WI38 (cell line): Measurements from ENCODE around the gene TPI1.
A peak's percentile ranks its signal among the peaks of the same experiment; 100 is the strongest.
"Not testable (repeated sequence)": the region's sequence is repeated elsewhere in the genome, so short reads cannot be mapped to it uniquely, and the experiment has no call there.

Source experiments
- H3K4me3 ChIP-seq: 2 replicates; pipeline ENCODE4 v1.5.1; 2011; ENCODE audit warnings: low read depth, mild to moderate bottlenecking, control low read depth, low read length
- TF ChIP-seq, protein P1 (sequence below): IDR thresholded peaks from 2 replicates; pipeline ENCODE4 v1.5.1; 2012; ENCODE audit warnings: low read depth, mild to moderate bottlenecking, control low read depth, low read length

Gene TPI1

DNA sequence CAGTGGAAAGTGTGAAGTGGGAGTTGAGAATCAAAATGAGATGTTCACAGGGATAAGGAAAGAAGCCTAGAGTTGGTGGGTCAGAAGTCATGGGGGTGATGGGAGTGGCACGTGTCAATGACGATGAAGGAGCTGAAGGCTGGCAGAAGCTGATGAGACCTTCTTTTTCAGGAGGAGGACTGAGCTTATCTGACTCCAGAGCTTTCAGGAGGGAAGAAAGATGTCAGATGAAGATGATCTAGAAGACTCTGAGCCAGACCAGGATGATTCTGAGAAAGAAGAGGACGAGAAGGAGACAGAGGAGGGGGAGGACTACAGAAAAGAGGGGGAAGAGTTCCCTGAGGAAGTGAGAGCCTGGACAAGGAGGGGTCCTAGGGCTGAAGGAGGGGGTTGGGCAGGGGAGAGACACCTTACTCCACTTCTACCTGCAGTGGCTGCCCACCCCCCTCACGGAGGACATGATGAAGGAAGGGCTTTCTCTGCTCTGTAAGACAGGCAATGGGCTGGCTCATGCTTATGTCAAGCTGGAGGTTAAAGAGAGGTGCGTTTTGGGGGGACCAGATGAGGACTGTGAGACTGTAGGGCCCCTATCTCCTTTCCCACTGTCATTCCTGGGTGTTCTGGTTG, 38.2 kb downstream of the TPI1 start:
- TF ChIP-seq, protein P1, sequence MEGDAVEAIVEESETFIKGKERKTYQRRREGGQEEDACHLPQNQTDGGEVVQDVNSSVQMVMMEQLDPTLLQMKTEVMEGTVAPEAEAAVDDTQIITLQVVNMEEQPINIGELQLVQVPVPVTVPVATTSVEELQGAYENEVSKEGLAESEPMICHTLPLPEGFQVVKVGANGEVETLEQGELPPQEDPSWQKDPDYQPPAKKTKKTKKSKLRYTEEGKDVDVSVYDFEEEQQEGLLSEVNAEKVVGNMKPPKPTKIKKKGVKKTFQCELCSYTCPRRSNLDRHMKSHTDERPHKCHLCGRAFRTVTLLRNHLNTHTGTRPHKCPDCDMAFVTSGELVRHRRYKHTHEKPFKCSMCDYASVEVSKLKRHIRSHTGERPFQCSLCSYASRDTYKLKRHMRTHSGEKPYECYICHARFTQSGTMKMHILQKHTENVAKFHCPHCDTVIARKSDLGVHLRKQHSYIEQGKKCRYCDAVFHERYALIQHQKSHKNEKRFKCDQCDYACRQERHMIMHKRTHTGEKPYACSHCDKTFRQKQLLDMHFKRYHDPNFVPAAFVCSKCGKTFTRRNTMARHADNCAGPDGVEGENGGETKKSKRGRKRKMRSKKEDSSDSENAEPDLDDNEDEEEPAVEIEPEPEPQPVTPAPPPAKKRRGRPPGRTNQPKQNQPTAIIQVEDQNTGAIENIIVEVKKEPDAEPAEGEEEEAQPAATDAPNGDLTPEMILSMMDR = no peak
- peak overlapping the region; percentile 70 for H3K4me3 ChIP-seq

GRCh38 chr12:6908141-6908540, 40.8 kb downstream of the TPI1 start:
- not testable (repeated sequence) for H3K4me3 ChIP-seq

- TF ChIP-seq, protein P1 = no peak
- H3K4me3 ChIP-seq = no peak overlapping the region
Measured at GRCh38 chr12:6909421-6910145, 42.3 kb downstream of the TPI1 start.

DNA sequence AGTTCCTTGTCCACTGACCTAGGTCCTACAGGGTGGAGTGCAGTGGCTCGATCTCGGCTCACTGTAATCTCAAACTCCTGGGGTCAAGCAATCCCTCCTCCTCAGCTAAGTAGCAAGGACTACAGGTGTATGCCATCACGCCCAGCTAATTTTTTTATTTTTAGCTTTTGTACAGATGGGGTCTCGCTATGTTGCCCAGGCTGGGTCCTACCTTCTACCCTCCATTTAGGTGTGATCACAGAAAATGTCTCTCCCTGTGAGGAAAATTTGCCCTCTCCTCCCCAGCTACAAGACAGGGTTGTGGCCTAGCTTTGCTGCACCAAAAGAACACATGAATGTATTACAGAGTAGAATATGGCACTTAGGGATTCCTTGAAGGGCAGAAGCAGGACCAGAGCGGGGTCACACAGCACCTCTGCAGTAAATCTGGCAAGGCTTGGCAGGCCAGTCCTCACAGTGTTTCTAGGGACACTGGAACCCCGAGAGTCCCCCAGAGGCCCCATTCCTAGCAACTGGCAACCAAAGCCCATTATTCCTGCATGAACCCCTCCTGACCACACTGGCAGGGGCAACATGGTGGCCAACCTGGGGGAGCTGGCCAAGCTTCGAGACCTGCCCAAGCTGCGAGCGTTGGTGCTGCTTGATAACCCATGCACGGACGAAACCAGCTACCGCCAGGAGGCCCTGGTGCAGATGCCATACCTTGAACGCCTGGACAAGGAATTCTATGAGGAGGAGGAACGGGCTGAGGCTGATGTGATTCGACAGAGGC, 45.0 kb downstream of the TPI1 start:
- no peak overlapping the region for H3K4me3 ChIP-seq
- TF ChIP-seq, protein P1 = no peak

DNA sequence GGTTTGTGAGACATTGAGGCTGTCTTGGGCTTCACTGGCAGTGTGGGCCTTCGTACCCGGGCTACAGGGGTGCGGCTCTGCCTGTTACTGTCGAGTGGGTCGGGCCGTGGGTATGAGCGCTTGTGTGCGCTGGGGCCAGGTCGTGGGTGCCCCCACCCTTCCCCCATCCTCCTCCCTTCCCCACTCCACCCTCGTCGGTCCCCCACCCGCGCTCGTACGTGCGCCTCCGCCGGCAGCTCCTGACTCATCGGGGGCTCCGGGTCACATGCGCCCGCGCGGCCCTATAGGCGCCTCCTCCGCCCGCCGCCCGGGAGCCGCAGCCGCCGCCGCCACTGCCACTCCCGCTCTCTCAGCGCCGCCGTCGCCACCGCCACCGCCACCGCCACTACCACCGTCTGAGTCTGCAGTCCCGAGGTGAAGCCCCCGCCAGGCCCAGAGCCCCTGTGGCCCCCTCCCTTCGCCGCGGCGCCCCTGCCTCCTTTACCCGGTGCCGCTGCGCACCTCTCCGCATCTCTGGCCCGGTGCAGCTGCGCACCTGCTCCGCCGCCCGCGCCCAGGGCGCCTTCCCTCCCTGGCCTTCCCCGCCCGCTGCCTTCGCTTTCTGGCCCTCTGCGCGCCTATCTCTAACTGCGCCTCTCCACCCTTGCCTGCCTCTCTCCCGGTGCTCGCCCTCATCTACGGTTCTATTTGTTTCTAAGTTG, 47.1 kb downstream of the TPI1 start, which contains the start of gene ENO2:
Gene ENO2 (plus strand): TSS at position 335 of the 701 bp plus-strand sequence. CDS start 1,253 bp downstream, outside the sequence.
- TF ChIP-seq, protein P1 = no peak
- peak within 1 kb of the TSS; percentile 78 for H3K4me3 ChIP-seq

GRCh38 chr12:6914947-6915788, 47.8 kb downstream of the TPI1 start:
- peak overlapping the region; percentile 78 for H3K4me3 ChIP-seq
- TF ChIP-seq, protein P1 = no peak
